Measurements from ENCODE around the gene ATXN10. TPM values are rescaled to one million over a fixed set of nuclear protein-coding genes. Genes with fewer than 3 reads are reported as not detected.

Gene ATXN10
- total and polyA plus RNA-seq, 2 of the 8 experiments (the other 6 are each of a cell fraction or from before 2014, with no cell fraction given) = 134 to 210 TPM

- TF ChIP-seq SAP30 (IDR thresholded peaks at IDR 0.05; ENCODE audit: insufficient read depth, insufficient replicate concordance, low read length) = no peak
Observed at GRCh38 chr22:45891996-45892621, 220.5 kb downstream of the ATXN10 start (continued).

Measured in H1 (cell line).